Nephron progenitor cell (in vitro differentiated cells): ENCODE results near the gene KRT1.

Source experiments
- DNase-seq: peaks from one replicate; pipeline ENCODE4 v3.0.0; 2021
- H3K27ac Mint-ChIP-seq: 2 replicates; pipeline ENCODE4 v1.8.0; 2021; ENCODE audit warnings: mild to moderate bottlenecking, moderate library complexity, mixed read lengths
- H3K27me3 Mint-ChIP-seq: 2 replicates; pipeline ENCODE4 v1.8.0; 2021; ENCODE audit warnings: mild to moderate bottlenecking, low read depth, mixed read lengths; ENCODE audit not compliant: poor library complexity
- H3K36me3 Mint-ChIP-seq: 2 replicates; pipeline ENCODE4 v1.8.0; 2021; ENCODE audit warnings: low read depth, mixed read lengths
- H3K4me1 Mint-ChIP-seq: 2 replicates; pipeline ENCODE4 v1.8.0; 2021; ENCODE audit warnings: mixed read lengths
- H3K4me3 Mint-ChIP-seq: 2 replicates; pipeline ENCODE4 v1.8.0; 2021; ENCODE audit warnings: mild to moderate bottlenecking, moderate library complexity, mixed read lengths
- H3K9me3 Mint-ChIP-seq: 2 replicates; pipeline ENCODE4 v1.8.0; 2021; ENCODE audit warnings: mild to moderate bottlenecking, moderate library complexity, mixed read lengths
- TF ChIP-seq, protein P1 (sequence below): fragments of 200-600 bp; sonication (generic); IDR thresholded peaks from 2 replicates; pipeline ENCODE4 v1.5.0; 2021; ENCODE audit warnings: antibody characterized with exemption

The KRT1 gene

GRCh38 chr12:52667931-52668330 is 12.3 kb downstream of the KRT1 start:
- H3K27me3 Mint-ChIP-seq: peaks cover 9% of the 10 kb centered on the region
- H3K4me3 Mint-ChIP-seq: no peak overlapping the region
- H3K36me3 Mint-ChIP-seq: no peaks in the 10 kb centered on the region
- no peaks in the 10 kb centered on the region for H3K9me3 Mint-ChIP-seq
- TF ChIP-seq, protein P1, sequence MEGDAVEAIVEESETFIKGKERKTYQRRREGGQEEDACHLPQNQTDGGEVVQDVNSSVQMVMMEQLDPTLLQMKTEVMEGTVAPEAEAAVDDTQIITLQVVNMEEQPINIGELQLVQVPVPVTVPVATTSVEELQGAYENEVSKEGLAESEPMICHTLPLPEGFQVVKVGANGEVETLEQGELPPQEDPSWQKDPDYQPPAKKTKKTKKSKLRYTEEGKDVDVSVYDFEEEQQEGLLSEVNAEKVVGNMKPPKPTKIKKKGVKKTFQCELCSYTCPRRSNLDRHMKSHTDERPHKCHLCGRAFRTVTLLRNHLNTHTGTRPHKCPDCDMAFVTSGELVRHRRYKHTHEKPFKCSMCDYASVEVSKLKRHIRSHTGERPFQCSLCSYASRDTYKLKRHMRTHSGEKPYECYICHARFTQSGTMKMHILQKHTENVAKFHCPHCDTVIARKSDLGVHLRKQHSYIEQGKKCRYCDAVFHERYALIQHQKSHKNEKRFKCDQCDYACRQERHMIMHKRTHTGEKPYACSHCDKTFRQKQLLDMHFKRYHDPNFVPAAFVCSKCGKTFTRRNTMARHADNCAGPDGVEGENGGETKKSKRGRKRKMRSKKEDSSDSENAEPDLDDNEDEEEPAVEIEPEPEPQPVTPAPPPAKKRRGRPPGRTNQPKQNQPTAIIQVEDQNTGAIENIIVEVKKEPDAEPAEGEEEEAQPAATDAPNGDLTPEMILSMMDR: no peak
- DNase-seq: no peak
- H3K4me1 Mint-ChIP-seq: no peaks in the 10 kb centered on the region
- H3K27ac Mint-ChIP-seq: no peak overlapping the region

GRCh38 chr12:52667509-52667908 is 12.7 kb downstream of the KRT1 start:
- H3K4me3 Mint-ChIP-seq: no peak overlapping the region
- H3K27ac Mint-ChIP-seq: no peak overlapping the region
- no peaks in the 10 kb centered on the region for H3K4me1 Mint-ChIP-seq
- peaks cover 9% of the 10 kb centered on the region for H3K27me3 Mint-ChIP-seq
- no peaks in the 10 kb centered on the region for H3K9me3 Mint-ChIP-seq
- no peaks in the 10 kb centered on the region for H3K36me3 Mint-ChIP-seq
- DNase-seq: no peak
- TF ChIP-seq, protein P1: no peak

GRCh38 chr12:52666471-52666870 is 13.7 kb downstream of the KRT1 start:
- no peak for DNase-seq
- Mint-ChIP-seq H3K4me3 (no peak overlapping the region), H3K9me3 (no peaks in the 10 kb centered on the region), H3K36me3 (no peaks in the 10 kb centered on the region), H3K27me3 (peaks cover 9% of the 10 kb centered on the region), H3K4me1 (no peaks in the 10 kb centered on the region), H3K27ac (no peak overlapping the region)
- TF ChIP-seq, protein P1: no peak

GRCh38 chr12:52663420-52663819 is 16.8 kb downstream of the KRT1 start:
- Mint-ChIP-seq H3K36me3 (no peaks in the 10 kb centered on the region), H3K9me3 (no peaks in the 10 kb centered on the region), H3K27me3 (peaks cover 9% of the 10 kb centered on the region), H3K27ac (no peak overlapping the region), H3K4me3 (no peak overlapping the region), H3K4me1 (no peaks in the 10 kb centered on the region)
- TF ChIP-seq, protein P1: no peak
- no peak for DNase-seq

- H3K27ac Mint-ChIP-seq: no peak overlapping the region
- H3K27me3 Mint-ChIP-seq: peaks cover 14% of the 10 kb centered on the region
- H3K9me3 Mint-ChIP-seq: no peaks in the 10 kb centered on the region
- H3K4me1 Mint-ChIP-seq: no peaks in the 10 kb centered on the region
- DNase-seq: no peak
- H3K36me3 Mint-ChIP-seq: no peaks in the 10 kb centered on the region
- TF ChIP-seq, protein P1: no peak
- H3K4me3 Mint-ChIP-seq: no peak overlapping the region
Measured at GRCh38 chr12:52662918-52663229, 17.3 kb downstream of the KRT1 start.

- DNase-seq: no peak
- H3K36me3 Mint-ChIP-seq: no peaks in the 10 kb centered on the region
- H3K4me1 Mint-ChIP-seq: no peaks in the 10 kb centered on the region
- H3K27me3 Mint-ChIP-seq: peaks cover 18% of the 10 kb centered on the region
- H3K27ac Mint-ChIP-seq: no peak overlapping the region
- no peak overlapping the region for H3K4me3 Mint-ChIP-seq
- H3K9me3 Mint-ChIP-seq: no peaks in the 10 kb centered on the region
- TF ChIP-seq, protein P1: no peak
Measured at GRCh38 chr12:52662093-52662917, 17.9 kb downstream of the KRT1 start.
